Stomach (tissue), 4 donors: ENCODE results near the gene DNAH14.

Experiments used
- CTCF ChIP-seq, 7 experiments: fragments of 450-650 bp in 4 of 7; fragments of 200-600 bp in 3 of 7; sonication (generic) in 3 of 7; IDR thresholded peaks; one replicate each; pipeline ENCODE4 v1.5.1; 2016 to 2019; ENCODE audit warnings: antibody characterized with exemption in 7 of 7, control low read depth in 2 of 7, mild to moderate bottlenecking in 1 of 7
- EP300 ChIP-seq: sonication (generic); formaldehyde crosslinking; IDR thresholded peaks from one replicate; pipeline ENCODE4 v1.6.1; 2017; ENCODE audit warnings: antibody characterized with exemption

- TF ChIP-seq EP300 (no peak), CTCF (IDR thresholded peaks at IDR 0.05) (no peak)
Measured at GRCh38 chr1:225342695-225343094, 413.2 kb downstream of the DNAH14 start.
